GM18520 (cell line): ENCODE measurements around the gene PDE4B.
"Not testable (repeated sequence)": the region's sequence is repeated elsewhere in the genome, so short reads cannot be mapped to it uniquely, and the experiment has no call there.

Experiments
- ATAC-seq: cut with Tn5 transposase; IDR thresholded peaks from one replicate; pipeline ENCODE4 v1.9.1; 2021; ENCODE audit not compliant: unreplicated experiment

The PDE4B gene

GRCh38 chr1:66300280-66300971 lies 507.7 kb downstream of the PDE4B start:
- ATAC-seq = no peak

GRCh38 chr1:66300972-66301451 lies 508.3 kb downstream of the PDE4B start:
- peak; percentile 81 for ATAC-seq

GRCh38 chr1:66302184-66302742 lies 509.6 kb downstream of the PDE4B start:
- no peak for ATAC-seq

- no peak for ATAC-seq
These were observed 510.1 kb downstream of the PDE4B start for GRCh38 chr1:66302815-66303214.

GRCh38 chr1:66303646-66304045 lies 511.0 kb downstream of the PDE4B start:
- ATAC-seq = no peak

- no peak for ATAC-seq
These were observed 511.4 kb downstream of the PDE4B start for GRCh38 chr1:66304128-66304527.

- ATAC-seq = no peak
These were observed 513.2 kb downstream of the PDE4B start for GRCh38 chr1:66305927-66306326.

GRCh38 chr1:66309006-66309741 lies 516.5 kb downstream of the PDE4B start:
- no peak for ATAC-seq

GRCh38 chr1:66311092-66311491 lies 518.4 kb downstream of the PDE4B start:
- ATAC-seq = no peak

GRCh38 chr1:66311628-66312027 lies 518.9 kb downstream of the PDE4B start:
- no peak for ATAC-seq

- no peak for ATAC-seq
These were observed 519.7 kb downstream of the PDE4B start for GRCh38 chr1:66312271-66312990.

- ATAC-seq = no peak
These were observed 520.7 kb downstream of the PDE4B start for GRCh38 chr1:66313429-66313828.

- ATAC-seq = no peak
These were observed 523.0 kb downstream of the PDE4B start for GRCh38 chr1:66315671-66316070.

GRCh38 chr1:66316464-66317247 lies 524.0 kb downstream of the PDE4B start:
- ATAC-seq = no peak

GRCh38 chr1:66317248-66317515 lies 524.5 kb downstream of the PDE4B start:
- no peak for ATAC-seq

- no peak for ATAC-seq
These were observed 527.5 kb downstream of the PDE4B start for GRCh38 chr1:66320231-66320630.

- ATAC-seq = not testable (repeated sequence)
These were observed 529.8 kb downstream of the PDE4B start for GRCh38 chr1:66322462-66322861.

- no peak for ATAC-seq
These were observed 531.4 kb downstream of the PDE4B start for GRCh38 chr1:66323958-66324625.

- no peak for ATAC-seq
These were observed 533.1 kb downstream of the PDE4B start for GRCh38 chr1:66325594-66326380.

GRCh38 chr1:66326867-66327266 lies 534.2 kb downstream of the PDE4B start:
- ATAC-seq = no peak
